Parathyroid adenoma (tissue), 2 donors: ENCODE results near the gene UTP25.
A peak's percentile ranks its signal among the peaks of the same experiment; 100 is the strongest.

Experiments
- H2AFZ ChIP-seq: fragments of 300-600 bp; sonication (generic); one replicate; pipeline ENCODE4 v1.7.0; 2017; ENCODE audit warnings: antibody characterized with exemption, mild to moderate bottlenecking
- H3K27ac ChIP-seq: fragments of 300-600 bp; sonication (generic); one replicate; pipeline ENCODE4 v1.7.0; 2017
- H3K27me3 ChIP-seq: fragments of 300-600 bp; sonication (generic); one replicate; pipeline ENCODE4 v1.7.0; 2017; ENCODE audit warnings: low read length; ENCODE audit not compliant: control insufficient read depth, insufficient read depth
- H3K36me3 ChIP-seq: fragments of 300-600 bp; sonication (generic); one replicate; pipeline ENCODE4 v1.7.0; 2017; ENCODE audit warnings: low read length; ENCODE audit not compliant: control insufficient read depth, insufficient read depth
- H3K4me1 ChIP-seq: fragments of 300-600 bp; sonication (generic); one replicate; pipeline ENCODE4 v1.7.0; 2017; ENCODE audit warnings: control low read depth
- H3K4me2 ChIP-seq: fragments of 300-600 bp; sonication (generic); one replicate; pipeline ENCODE4 v1.7.0; 2017; ENCODE audit warnings: low read length
- H3K4me3 ChIP-seq: fragments of 300-600 bp; sonication (generic); one replicate; pipeline ENCODE4 v1.7.0; 2017; ENCODE audit warnings: low read depth, low read length
- H3K79me2 ChIP-seq: fragments of 300-600 bp; sonication (generic); one replicate; pipeline ENCODE4 v1.7.0; 2017; ENCODE audit warnings: control low read depth
- H3K9ac ChIP-seq: fragments of 300-600 bp; sonication (generic); one replicate; pipeline ENCODE4 v1.7.0; 2017; ENCODE audit warnings: mild to moderate bottlenecking
- H3K9me3 ChIP-seq: fragments of 300-600 bp; sonication (generic); one replicate; pipeline ENCODE4 v1.7.0; 2017; ENCODE audit warnings: low read length; ENCODE audit not compliant: control insufficient read depth
- CTCF ChIP-seq: fragments of 300-600 bp; sonication (generic); IDR thresholded peaks from one replicate; pipeline ENCODE4 v1.7.0; 2017; ENCODE audit warnings: antibody characterized with exemption, mild to moderate bottlenecking
- donor health status: primary hyperparathyroidism.

Gene UTP25

DNA sequence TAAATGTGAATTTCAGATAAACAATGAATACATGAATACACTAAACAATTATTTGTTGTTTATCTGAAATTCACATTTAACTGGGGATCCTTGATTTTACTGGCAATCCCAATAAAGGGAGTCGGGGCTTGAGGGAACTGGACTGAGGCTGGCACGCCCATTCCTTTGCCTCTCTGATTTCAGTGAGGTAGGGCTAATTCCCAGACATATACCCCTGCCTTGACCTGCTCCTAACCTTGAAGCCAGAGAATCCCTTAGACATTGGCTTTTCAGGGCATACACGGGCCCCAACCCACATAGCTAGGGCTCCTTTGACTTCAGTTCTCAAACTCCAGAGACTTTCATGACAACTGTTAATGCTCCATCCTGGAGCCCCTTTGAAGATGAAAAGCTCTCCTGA lies 10.8 kb upstream of the UTP25 start:
- H2AFZ ChIP-seq = no peak overlapping the region
- H3K36me3 ChIP-seq = no peaks in the 10 kb centered on the region
- H3K4me1 ChIP-seq = no peaks in the 10 kb centered on the region
- no peak overlapping the region for H3K4me2 ChIP-seq
- H3K9ac ChIP-seq = no peak overlapping the region
- no peak for TF ChIP-seq CTCF
- H3K27ac ChIP-seq = no peak overlapping the region
- no peaks in the 10 kb centered on the region for H3K79me2 ChIP-seq
- H3K9me3 ChIP-seq = no peaks in the 10 kb centered on the region
- H3K4me3 ChIP-seq = no peak overlapping the region
- peaks cover 3% of the 10 kb centered on the region for H3K27me3 ChIP-seq

DNA sequence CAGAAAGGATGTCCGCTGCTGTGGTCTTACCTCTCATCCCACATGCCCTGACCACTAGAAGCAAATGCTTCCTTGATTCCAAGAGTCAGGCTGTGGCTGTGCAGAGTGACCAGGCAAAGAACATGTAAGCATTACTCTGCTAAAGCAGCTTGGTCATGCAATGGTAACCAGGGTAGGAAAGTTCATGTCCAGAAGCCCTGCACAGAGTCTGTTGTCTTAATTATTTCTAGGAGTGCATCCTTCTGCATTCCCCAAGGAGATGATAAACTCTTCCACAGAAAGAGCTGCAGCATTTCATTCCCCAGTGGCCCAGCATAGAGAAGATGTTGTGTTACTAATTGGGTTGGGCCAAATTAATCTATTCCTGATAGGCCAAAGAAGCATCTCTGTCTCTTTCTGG lies 10.1 kb upstream of the UTP25 start:
- no peak overlapping the region for H3K27ac ChIP-seq
- no peaks in the 10 kb centered on the region for H3K4me1 ChIP-seq
- H3K36me3 ChIP-seq = no peaks in the 10 kb centered on the region
- no peak overlapping the region for H3K4me2 ChIP-seq
- no peak for TF ChIP-seq CTCF
- no peak overlapping the region for H3K4me3 ChIP-seq
- no peaks in the 10 kb centered on the region for H3K79me2 ChIP-seq
- no peak overlapping the region for H3K9ac ChIP-seq
- no peaks in the 10 kb centered on the region for H3K9me3 ChIP-seq
- no peak overlapping the region for H2AFZ ChIP-seq
- peaks cover 3% of the 10 kb centered on the region for H3K27me3 ChIP-seq

- no peak overlapping the region for H3K4me2 ChIP-seq
- H3K27ac ChIP-seq = no peak overlapping the region
- no peaks in the 10 kb centered on the region for H3K36me3 ChIP-seq
- H3K79me2 ChIP-seq = no peaks in the 10 kb centered on the region
- no peak overlapping the region for H3K4me3 ChIP-seq
- no peak overlapping the region for H2AFZ ChIP-seq
- TF ChIP-seq CTCF = no peak
- H3K4me1 ChIP-seq = no peaks in the 10 kb centered on the region
- peaks cover 3% of the 10 kb centered on the region for H3K27me3 ChIP-seq
- no peaks in the 10 kb centered on the region for H3K9me3 ChIP-seq
- no peak overlapping the region for H3K9ac ChIP-seq
Measured at GRCh38 chr1:209819058-209819457, 8.7 kb upstream of the UTP25 start.

- H3K9ac ChIP-seq = no peak overlapping the region
- no peak for TF ChIP-seq CTCF
- H3K4me3 ChIP-seq = no peak overlapping the region
- peaks cover 3% of the 10 kb centered on the region for H3K27me3 ChIP-seq
- H3K79me2 ChIP-seq = no peaks in the 10 kb centered on the region
- H3K27ac ChIP-seq = no peak overlapping the region
- no peaks in the 10 kb centered on the region for H3K9me3 ChIP-seq
- H3K36me3 ChIP-seq = no peaks in the 10 kb centered on the region
- H3K4me2 ChIP-seq = no peak overlapping the region
- no peaks in the 10 kb centered on the region for H3K4me1 ChIP-seq
- H2AFZ ChIP-seq = no peak overlapping the region
Measured at GRCh38 chr1:209820986-209821385, 6.8 kb upstream of the UTP25 start.

GRCh38 chr1:209822706-209823105 lies 5.1 kb upstream of the UTP25 start:
- no peak overlapping the region for H3K4me3 ChIP-seq
- H3K36me3 ChIP-seq = no peaks in the 10 kb centered on the region
- no peaks in the 10 kb centered on the region for H3K9me3 ChIP-seq
- no peak overlapping the region for H3K9ac ChIP-seq
- H3K27ac ChIP-seq = no peak overlapping the region
- no peak overlapping the region for H3K4me2 ChIP-seq
- no peak for TF ChIP-seq CTCF
- H3K27me3 ChIP-seq = peaks cover 3% of the 10 kb centered on the region
- no peaks in the 10 kb centered on the region for H3K4me1 ChIP-seq
- peak overlapping the region; percentile 48 for H2AFZ ChIP-seq
- no peaks in the 10 kb centered on the region for H3K79me2 ChIP-seq
